ENCODE measurements around the gene DYNC1LI1. TPM values are rescaled to one million over a fixed set of nuclear protein-coding genes. Genes with fewer than 3 reads are reported as not detected.

Gene DYNC1LI1
- total RNA-seq, 3 donors from 2014 or later, result 25.3 to 35.7 (median 31.8) TPM

Other genes starting within 250 kb of the DYNC1LI1 start
- 100 to 1,000 TPM in 1 of 3 donors, 10 to 100 TPM in 2; 16.8 to 111 (median 58.0) TPM for gene CMTM7, start 179.0 kb downstream of the DYNC1LI1 start, total RNA-seq
- 100 to 1,000 TPM in 1 of 3 donors, 10 to 100 TPM in 2; 52.6 to 151 (median 89.5) TPM for gene CMTM6, start 68.0 kb downstream of the DYNC1LI1 start, total RNA-seq
- gene CNOT10, start 114.3 kb upstream of the DYNC1LI1 start, total RNA-seq, result 10 to 100 TPM; 18.4 to 37.9 (median 26.2) TPM
- gene TRIM71, start 247.1 kb upstream of the DYNC1LI1 start, total RNA-seq, result under 1 TPM in 2 of 3 donors, not detected in 1; under 0.01 TPM